Neural cell (in vitro differentiated cells): ENCODE measurements around the gene TOM1. TPM values are rescaled to one million over a fixed set of nuclear protein-coding genes. Genes with fewer than 3 reads are reported as not detected.

Experiments used
- H2AFZ ChIP-seq: fragments of 200-600, 300-800 bp; sonication (generic), shearing (Covaris generic); 2 replicates; pipeline ENCODE4 v1.6.0; 2014; ENCODE audit warnings: low read depth, mild to moderate bottlenecking, antibody characterized with exemption, low read length, moderate library complexity
- H3F3A ChIP-seq: fragments of 200-600 bp; shearing (Covaris generic); 2 replicates; pipeline ENCODE4 v1.6.1; 2016; ENCODE audit warnings: mild to moderate bottlenecking, moderate library complexity, mixed read lengths, antibody characterized with exemption, low read length; ENCODE audit not compliant: insufficient read depth, poor library complexity, severe bottlenecking
- H3K27ac ChIP-seq: fragments of 200-600, 300-800 bp; sonication (generic), shearing (Covaris generic); 2 replicates; pipeline ENCODE4 v1.5.1; 2014; ENCODE audit warnings: mild to moderate bottlenecking, low read length, moderate library complexity
- H3K27me3 ChIP-seq: fragments of 300-800, 200-600 bp; sonication (generic), shearing (Covaris generic); 2 replicates; pipeline ENCODE4 v1.6.0; 2014; ENCODE audit warnings: mild to moderate bottlenecking, low read depth, low read length, moderate library complexity; ENCODE audit not compliant: insufficient read depth
- H3K36me3 ChIP-seq: fragments of 300-800, 200-600 bp; sonication (generic), shearing (Covaris generic); 2 replicates; pipeline ENCODE4 v1.5.1; 2014; ENCODE audit warnings: mild to moderate bottlenecking, antibody characterized with exemption, low read length, moderate library complexity; ENCODE audit not compliant: insufficient read depth
- H3K4me2 ChIP-seq: fragments of 300-800, 200-600 bp; sonication (generic), shearing (Covaris generic); 2 replicates; pipeline ENCODE4 v1.6.0; 2014; ENCODE audit warnings: mild to moderate bottlenecking, low read length
- H3K4me3 ChIP-seq: fragments of 300-800, 200-600 bp; sonication (generic), shearing (Covaris generic); 2 replicates; pipeline ENCODE4 v1.5.1; 2014; ENCODE audit warnings: mild to moderate bottlenecking, low read length, moderate library complexity
- H3K79me2 ChIP-seq: fragments of 200-600 bp; shearing (Covaris generic); replicated peaks from 2 replicates; pipeline ENCODE4 v1.6.0; 2014; ENCODE audit warnings: mild to moderate bottlenecking, low read length, moderate library complexity; ENCODE audit not compliant: insufficient read depth
- H3K9ac ChIP-seq: fragments of 300-800, 200-600 bp; sonication (generic), shearing (Covaris generic); 2 replicates; pipeline ENCODE4 v1.6.1; 2016; ENCODE audit warnings: mild to moderate bottlenecking, low read length, mixed read lengths
- H3K9me2 ChIP-seq: fragments of 200-600 bp; shearing (Covaris generic); 2 replicates; pipeline ENCODE4 v1.6.1; 2016; ENCODE audit warnings: mild to moderate bottlenecking, low read length, mixed read lengths; ENCODE audit not compliant: insufficient read depth
- H3K9me3 ChIP-seq: fragments of 200-600, 300-800 bp; sonication (generic), shearing (Covaris generic); 2 replicates; pipeline ENCODE4 v1.6.1; 2016; ENCODE audit warnings: mild to moderate bottlenecking, mixed run types, low read length, moderate library complexity, mixed read lengths
- H4K20me1 ChIP-seq: fragments of 200-600 bp; shearing (Covaris generic); 2 replicates; pipeline ENCODE4 v1.6.1; 2016; ENCODE audit warnings: mild to moderate bottlenecking, mixed run types; ENCODE audit not compliant: insufficient read depth
- EP300 ChIP-seq: fragments of 450-650 bp; conservative IDR thresholded peaks from 2 replicates; pipeline ENCODE4 v1.6.1; 2014; ENCODE audit warnings: antibody characterized with exemption, mild to moderate bottlenecking, moderate library complexity; ENCODE audit not compliant: poor library complexity, severe bottlenecking
- EZH2 ChIP-seq: fragments of 200-600, 300-800 bp; shearing (Covaris generic), sonication (generic); IDR thresholded peaks from 2 replicates; pipeline ENCODE4 v1.6.1; 2014; ENCODE audit warnings: antibody characterized with exemption, low read length, borderline replicate concordance, mild to moderate bottlenecking; ENCODE audit not compliant: insufficient read depth, poor library complexity, severe bottlenecking
- MXI1 ChIP-seq: fragments of 450-650 bp; conservative IDR thresholded peaks from 2 replicates; pipeline ENCODE4 v1.6.1; 2014; ENCODE audit warnings: antibody characterized with exemption, mild to moderate bottlenecking; ENCODE audit not compliant: poor library complexity, severe bottlenecking
- POLR2AphosphoS5 ChIP-seq: IDR thresholded peaks from 2 replicates; pipeline ENCODE4 v1.6.1; 2012
- RAD21 ChIP-seq: fragments of 450-650 bp; conservative IDR thresholded peaks from 2 replicates; pipeline ENCODE4 v1.6.1; 2014; ENCODE audit warnings: antibody characterized with exemption, mild to moderate bottlenecking, moderate library complexity
- SMC3 ChIP-seq: fragments of 450-650 bp; conservative IDR thresholded peaks from 2 replicates; pipeline ENCODE4 v1.6.1; 2014; ENCODE audit warnings: antibody characterized with exemption, mild to moderate bottlenecking, moderate library complexity; ENCODE audit not compliant: poor library complexity
- TAF1 ChIP-seq: IDR thresholded peaks from 2 replicates; pipeline ENCODE4 v1.6.1; 2012; ENCODE audit warnings: low read depth
- polyA plus RNA-seq: library from polyadenylated mRNA; depleted of rRNA; stranded (reverse); fragments of >200 nt; gene quantifications from 2 replicates; pipeline ENCODE4 v1.2.3, GENCODE V29; 2014
- TF ChIP-seq, protein P1 (sequence below): IDR thresholded peaks from 2 replicates; pipeline ENCODE4 v1.6.1; 2012; ENCODE audit warnings: borderline replicate concordance
- TF ChIP-seq, protein P2 (sequence below): fragments of 450-650 bp; IDR thresholded peaks from 2 replicates; pipeline ENCODE4 v1.5.1; 2014; ENCODE audit warnings: antibody characterized with exemption, mild to moderate bottlenecking, moderate library complexity; ENCODE audit not compliant: poor library complexity, severe bottlenecking

TOM1 gene
- polyA plus RNA-seq, 1 donor from 2014 or later: 13.3 TPM

- Histone ChIP-seq H3K27ac (no peak overlapping the region), H2AFZ (no peak overlapping the region), H3K79me2 (no peaks in the 10 kb centered on the region), H3K9me3 (no peaks in the 10 kb centered on the region), H3K4me2 (no peak overlapping the region), H3K4me3 (no peak overlapping the region), H4K20me1 (no peaks in the 10 kb centered on the region), H3F3A (no peaks in the 10 kb centered on the region), H3K9me2 (no peaks in the 10 kb centered on the region), H3K27me3 (no peaks in the 10 kb centered on the region), H3K36me3 (peaks cover 6% of the 10 kb centered on the region), H3K9ac (no peak overlapping the region)
- TF ChIP-seq TAF1 (no peak), POLR2AphosphoS5 (no peak), SMC3 (no peak), RAD21 (no peak)
- TF ChIP-seq, protein P1, sequence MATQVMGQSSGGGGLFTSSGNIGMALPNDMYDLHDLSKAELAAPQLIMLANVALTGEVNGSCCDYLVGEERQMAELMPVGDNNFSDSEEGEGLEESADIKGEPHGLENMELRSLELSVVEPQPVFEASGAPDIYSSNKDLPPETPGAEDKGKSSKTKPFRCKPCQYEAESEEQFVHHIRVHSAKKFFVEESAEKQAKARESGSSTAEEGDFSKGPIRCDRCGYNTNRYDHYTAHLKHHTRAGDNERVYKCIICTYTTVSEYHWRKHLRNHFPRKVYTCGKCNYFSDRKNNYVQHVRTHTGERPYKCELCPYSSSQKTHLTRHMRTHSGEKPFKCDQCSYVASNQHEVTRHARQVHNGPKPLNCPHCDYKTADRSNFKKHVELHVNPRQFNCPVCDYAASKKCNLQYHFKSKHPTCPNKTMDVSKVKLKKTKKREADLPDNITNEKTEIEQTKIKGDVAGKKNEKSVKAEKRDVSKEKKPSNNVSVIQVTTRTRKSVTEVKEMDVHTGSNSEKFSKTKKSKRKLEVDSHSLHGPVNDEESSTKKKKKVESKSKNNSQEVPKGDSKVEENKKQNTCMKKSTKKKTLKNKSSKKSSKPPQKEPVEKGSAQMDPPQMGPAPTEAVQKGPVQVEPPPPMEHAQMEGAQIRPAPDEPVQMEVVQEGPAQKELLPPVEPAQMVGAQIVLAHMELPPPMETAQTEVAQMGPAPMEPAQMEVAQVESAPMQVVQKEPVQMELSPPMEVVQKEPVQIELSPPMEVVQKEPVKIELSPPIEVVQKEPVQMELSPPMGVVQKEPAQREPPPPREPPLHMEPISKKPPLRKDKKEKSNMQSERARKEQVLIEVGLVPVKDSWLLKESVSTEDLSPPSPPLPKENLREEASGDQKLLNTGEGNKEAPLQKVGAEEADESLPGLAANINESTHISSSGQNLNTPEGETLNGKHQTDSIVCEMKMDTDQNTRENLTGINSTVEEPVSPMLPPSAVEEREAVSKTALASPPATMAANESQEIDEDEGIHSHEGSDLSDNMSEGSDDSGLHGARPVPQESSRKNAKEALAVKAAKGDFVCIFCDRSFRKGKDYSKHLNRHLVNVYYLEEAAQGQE: no peak
These were observed 24.1 kb upstream of the TOM1 start for GRCh38 chr22:35275580-35275979.

DNA sequence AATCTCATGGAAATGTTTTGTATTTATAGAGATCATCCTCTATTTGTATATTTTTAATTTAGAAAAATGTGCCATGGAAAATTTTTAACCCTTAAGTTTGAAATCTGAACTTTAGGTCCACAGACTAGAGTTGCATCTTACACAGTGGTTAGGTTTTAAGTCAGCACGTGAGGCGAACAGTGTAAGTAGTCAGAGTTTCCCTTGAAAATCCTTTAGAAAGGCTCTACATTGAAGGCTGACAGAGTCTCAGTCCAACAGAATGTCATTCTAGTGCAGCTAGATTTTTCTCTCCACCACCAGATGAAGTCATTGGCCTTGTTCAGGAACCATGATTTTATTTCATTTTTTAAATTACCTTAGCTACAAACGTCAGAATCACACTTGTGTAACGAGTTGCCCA is 23.7 kb upstream of the TOM1 start:
- Histone ChIP-seq H3K36me3 (peaks cover 6% of the 10 kb centered on the region), H3F3A (no peaks in the 10 kb centered on the region), H3K4me3 (no peak overlapping the region), H3K9me3 (no peaks in the 10 kb centered on the region), H3K4me2 (no peak overlapping the region), H3K9me2 (no peaks in the 10 kb centered on the region), H3K79me2 (no peaks in the 10 kb centered on the region), H3K9ac (no peak overlapping the region), H2AFZ (no peak overlapping the region), H3K27me3 (no peaks in the 10 kb centered on the region), H4K20me1 (no peaks in the 10 kb centered on the region), H3K27ac (no peak overlapping the region)
- TF ChIP-seq, protein P2, sequence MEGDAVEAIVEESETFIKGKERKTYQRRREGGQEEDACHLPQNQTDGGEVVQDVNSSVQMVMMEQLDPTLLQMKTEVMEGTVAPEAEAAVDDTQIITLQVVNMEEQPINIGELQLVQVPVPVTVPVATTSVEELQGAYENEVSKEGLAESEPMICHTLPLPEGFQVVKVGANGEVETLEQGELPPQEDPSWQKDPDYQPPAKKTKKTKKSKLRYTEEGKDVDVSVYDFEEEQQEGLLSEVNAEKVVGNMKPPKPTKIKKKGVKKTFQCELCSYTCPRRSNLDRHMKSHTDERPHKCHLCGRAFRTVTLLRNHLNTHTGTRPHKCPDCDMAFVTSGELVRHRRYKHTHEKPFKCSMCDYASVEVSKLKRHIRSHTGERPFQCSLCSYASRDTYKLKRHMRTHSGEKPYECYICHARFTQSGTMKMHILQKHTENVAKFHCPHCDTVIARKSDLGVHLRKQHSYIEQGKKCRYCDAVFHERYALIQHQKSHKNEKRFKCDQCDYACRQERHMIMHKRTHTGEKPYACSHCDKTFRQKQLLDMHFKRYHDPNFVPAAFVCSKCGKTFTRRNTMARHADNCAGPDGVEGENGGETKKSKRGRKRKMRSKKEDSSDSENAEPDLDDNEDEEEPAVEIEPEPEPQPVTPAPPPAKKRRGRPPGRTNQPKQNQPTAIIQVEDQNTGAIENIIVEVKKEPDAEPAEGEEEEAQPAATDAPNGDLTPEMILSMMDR: no peak
- TF ChIP-seq EZH2: no peak
- no peak for TF ChIP-seq TAF1
- no peak for TF ChIP-seq MXI1

- Histone ChIP-seq H3K9me3 (no peaks in the 10 kb centered on the region), H3K9me2 (no peaks in the 10 kb centered on the region), H3K27me3 (no peaks in the 10 kb centered on the region), H3K36me3 (peaks cover 12% of the 10 kb centered on the region), H4K20me1 (no peaks in the 10 kb centered on the region), H3F3A (no peaks in the 10 kb centered on the region), H3K4me2 (no peak overlapping the region), H3K27ac (no peak overlapping the region), H3K9ac (no peak overlapping the region), H2AFZ (no peak overlapping the region), H3K4me3 (no peak overlapping the region), H3K79me2 (no peaks in the 10 kb centered on the region)
- TF ChIP-seq, protein P1: no peak
- no peak for TF ChIP-seq RAD21
- TF ChIP-seq MXI1: no peak
- no peak for TF ChIP-seq SMC3
- no peak for TF ChIP-seq POLR2AphosphoS5
- TF ChIP-seq EP300: no peak
- TF ChIP-seq, protein P2: no peak
- TF ChIP-seq TAF1: no peak
- no peak for TF ChIP-seq EZH2
These were observed 11.6 kb upstream of the TOM1 start for GRCh38 chr22:35288116-35288515.
